Measurements from ENCODE around the gene SPTLC3.

SPTLC3 gene

GRCh38 chr20:12987261-12987660 is 21.5 kb upstream of the SPTLC3 start:
- no peak for DNase-seq

GRCh38 chr20:12989586-12990115 is 19.1 kb upstream of the SPTLC3 start:
- DNase-seq, result no peak

GRCh38 chr20:12997128-12997655 is 11.6 kb upstream of the SPTLC3 start:
- DNase-seq, result no peak

- DNase-seq, result no peak
Measured at GRCh38 chr20:12998046-12998445, 10.7 kb upstream of the SPTLC3 start.

- no peak for DNase-seq
Measured at GRCh38 chr20:12999201-12999600, 9.6 kb upstream of the SPTLC3 start.

GRCh38 chr20:13002251-13002650 is 6.5 kb upstream of the SPTLC3 start:
- no peak for DNase-seq

GRCh38 chr20:13006825-13007224 is 1.9 kb upstream of the SPTLC3 start:
- DNase-seq, result no peak

GRCh38 chr20:13007596-13007995 is 1.2 kb upstream of the SPTLC3 start:
- DNase-seq, result no peak

GRCh38 chr20:13009682-13010406 is 1.1 kb downstream of the SPTLC3 start:
- no peak for DNase-seq

- DNase-seq, result no peak
Measured at GRCh38 chr20:13012886-13013285, 4.1 kb downstream of the SPTLC3 start.

GRCh38 chr20:13013411-13013810 is 4.6 kb downstream of the SPTLC3 start:
- no peak for DNase-seq

GRCh38 chr20:13017235-13017634 is 8.5 kb downstream of the SPTLC3 start:
- no peak for DNase-seq

- DNase-seq, result no peak
Measured at GRCh38 chr20:13017883-13018535, 9.2 kb downstream of the SPTLC3 start.

GRCh38 chr20:13021205-13021970 is 12.6 kb downstream of the SPTLC3 start:
- DNase-seq, result no peak

- DNase-seq, result no peak
Measured at GRCh38 chr20:13022401-13023155, 13.8 kb downstream of the SPTLC3 start.

GRCh38 chr20:13024596-13024995 is 15.8 kb downstream of the SPTLC3 start:
- no peak for DNase-seq

GRCh38 chr20:13025181-13025580 is 16.4 kb downstream of the SPTLC3 start:
- no peak for DNase-seq

- DNase-seq, result no peak
Measured at GRCh38 chr20:13028001-13028400, 19.2 kb downstream of the SPTLC3 start.

- DNase-seq, result no peak
Measured at GRCh38 chr20:13028673-13029072, 19.9 kb downstream of the SPTLC3 start.

- no peak for DNase-seq
Measured at GRCh38 chr20:13029687-13030375, 21.1 kb downstream of the SPTLC3 start.

GRCh38 chr20:13031751-13032150 is 23.0 kb downstream of the SPTLC3 start:
- no peak for DNase-seq

- no peak for DNase-seq
Measured at GRCh38 chr20:13034115-13034514, 25.3 kb downstream of the SPTLC3 start.
